ENCODE data around the gene CCDC8.

The CCDC8 gene

GRCh38 chr19:46371371-46371901 is 41.9 kb downstream of the CCDC8 start:
- no peak overlapping the region for H3K23ac ChIP-seq (ENCODE audit: low read length in 2 of 2)
- H3K14ac ChIP-seq (ENCODE audit: low read length in 2 of 2), result no peak overlapping the region
- H4K91ac ChIP-seq (ENCODE audit: low read length), result no peak overlapping the region

GRCh38 chr19:46369817-46370216 is 43.5 kb downstream of the CCDC8 start:
- Histone ChIP-seq H4K91ac (ENCODE audit: low read length) (no peak overlapping the region), H3K4me3 (ENCODE audit: insufficient read depth in 1 of 2, low read depth in 1 of 2, low read length in 2 of 2) (no peak overlapping the region), H3K9me3 (ENCODE audit: control insufficient read depth, low read length) (no peaks in the 10 kb centered on the region), H3K14ac (ENCODE audit: low read length in 2 of 2) (no peak overlapping the region), H3K4ac (ENCODE audit: low read depth in 1 of 2, low read length in 2 of 2) (no peak overlapping the region), H3K36me3 (ENCODE audit: control insufficient read depth in 1 of 2, insufficient read depth in 2 of 2, low read depth in 1 of 2, low read length in 2 of 2) (peaks cover 40 to 47% of the 10 kb centered on the region in 2 experiments), H3K79me1 (replicated peaks; ENCODE audit: low read length, poor library complexity, severe bottlenecking) (peaks cover 24% of the 10 kb centered on the region), H2BK120ac (ENCODE audit: low read depth, low read length) (no peak overlapping the region), H2AFZ (ENCODE audit: low read depth, low read length) (no peak overlapping the region), H3K18ac (ENCODE audit: low read depth in 1 of 2, low read length in 2 of 2) (no peak overlapping the region), H3K4me1 (ENCODE audit: control insufficient read depth, insufficient read depth, low read depth, low read length) (peaks cover 41% of the 10 kb centered on the region), H3K4me2 (ENCODE audit: low read length, poor library complexity, severe bottlenecking) (no peak overlapping the region), H3K27ac (ENCODE audit: low read length, poor library complexity, severe bottlenecking) (no peak overlapping the region), H2BK15ac (ENCODE audit: low read depth, poor library complexity, severe bottlenecking) (no peak overlapping the region), H2BK5ac (ENCODE audit: low read depth, low read length, poor library complexity, severe bottlenecking) (no peak overlapping the region), H3K9ac (ENCODE audit: low read length) (no peak overlapping the region), H2BK12ac (ENCODE audit: low read length in 2 of 2) (no peak overlapping the region), H4K8ac (ENCODE audit: low read length) (no peak overlapping the region), H2AK5ac (ENCODE audit: low read length, severe bottlenecking) (no peak overlapping the region), H3K27me3 (ENCODE audit: control insufficient read depth in 1 of 2, insufficient read depth in 1 of 2, low read length in 2 of 2) (no peaks in the 10 kb centered on the region), H3K23ac (ENCODE audit: low read length in 2 of 2) (no peak overlapping the region)
- no peak for DNase-seq
- WGBS, result 100% methylated on average over 3 of the region's 7 CpGs

More at GRCh38 chr19:46371371-46371901, 41.9 kb downstream of the CCDC8 start:
- Histone ChIP-seq H2BK15ac (ENCODE audit: low read depth, poor library complexity, severe bottlenecking) (no peak overlapping the region), H3K4me2 (ENCODE audit: low read length, poor library complexity, severe bottlenecking) (no peak overlapping the region), H3K79me1 (replicated peaks; ENCODE audit: low read length, poor library complexity, severe bottlenecking) (peaks cover 32% of the 10 kb centered on the region), H3K4ac (ENCODE audit: low read depth in 1 of 2, low read length in 2 of 2) (no peak overlapping the region), H3K9me3 (ENCODE audit: control insufficient read depth, low read length) (no peaks in the 10 kb centered on the region), H3K27me3 (ENCODE audit: control insufficient read depth in 1 of 2, insufficient read depth in 1 of 2, low read length in 2 of 2) (no peaks in the 10 kb centered on the region), H4K8ac (ENCODE audit: low read length) (no peak overlapping the region), H2BK5ac (ENCODE audit: low read depth, low read length, poor library complexity, severe bottlenecking) (no peak overlapping the region), H2AK5ac (ENCODE audit: low read length, severe bottlenecking) (no peak overlapping the region), H2AFZ (ENCODE audit: low read depth, low read length) (no peak overlapping the region), H3K36me3 (ENCODE audit: control insufficient read depth in 1 of 2, insufficient read depth in 2 of 2, low read depth in 1 of 2, low read length in 2 of 2) (peaks cover 40 to 45% of the 10 kb centered on the region in 2 experiments), H3K4me1 (ENCODE audit: control insufficient read depth, insufficient read depth, low read depth, low read length) (peaks cover 41% of the 10 kb centered on the region), H3K4me3 (ENCODE audit: insufficient read depth in 1 of 2, low read depth in 1 of 2, low read length in 2 of 2) (no peak overlapping the region), H3K18ac (ENCODE audit: low read depth in 1 of 2, low read length in 2 of 2) (peak overlapping the region in 1 of 2 experiments; percentile 8), H3K27ac (ENCODE audit: low read length, poor library complexity, severe bottlenecking) (peak overlapping the region; percentile 57), H3K9ac (ENCODE audit: low read length) (peak overlapping the region; percentile 72), H2BK12ac (ENCODE audit: low read length in 2 of 2) (no peak overlapping the region), H2BK120ac (ENCODE audit: low read depth, low read length) (no peak overlapping the region)
- WGBS, result 78% methylated on average over 10 of the region's 10 CpGs
- no peak for DNase-seq

GRCh38 chr19:46368116-46368515 is 45.2 kb downstream of the CCDC8 start:
- H2BK12ac ChIP-seq (ENCODE audit: low read length in 2 of 2), result no peak overlapping the region
- DNase-seq, result no peak
- H2AFZ ChIP-seq (ENCODE audit: low read depth, low read length), result no peak overlapping the region
- H3K18ac ChIP-seq (ENCODE audit: low read depth in 1 of 2, low read length in 2 of 2), result no peak overlapping the region
- H4K8ac ChIP-seq (ENCODE audit: low read length), result no peak overlapping the region
- peaks cover 19% of the 10 kb centered on the region for H3K79me1 ChIP-seq (replicated peaks; ENCODE audit: low read length, poor library complexity, severe bottlenecking)
- H3K27me3 ChIP-seq (ENCODE audit: control insufficient read depth in 1 of 2, insufficient read depth in 1 of 2, low read length in 2 of 2), result no peaks in the 10 kb centered on the region
- no peak overlapping the region for H3K4me2 ChIP-seq (ENCODE audit: low read length, poor library complexity, severe bottlenecking)
- no peak overlapping the region for H3K4me3 ChIP-seq (ENCODE audit: insufficient read depth in 1 of 2, low read depth in 1 of 2, low read length in 2 of 2)
- H3K9me3 ChIP-seq (ENCODE audit: control insufficient read depth, low read length), result no peaks in the 10 kb centered on the region
- H3K27ac ChIP-seq (ENCODE audit: low read length, poor library complexity, severe bottlenecking), result no peak overlapping the region
- no peak overlapping the region for H2BK120ac ChIP-seq (ENCODE audit: low read depth, low read length)
- no peak overlapping the region for H3K9ac ChIP-seq (ENCODE audit: low read length)
- no peak overlapping the region for H4K91ac ChIP-seq (ENCODE audit: low read length)
- H2AK5ac ChIP-seq (ENCODE audit: low read length, severe bottlenecking), result no peak overlapping the region
- WGBS, result 93% methylated on average over 7 of the region's 7 CpGs
- no peak overlapping the region for H2BK5ac ChIP-seq (ENCODE audit: low read depth, low read length, poor library complexity, severe bottlenecking)
- H3K4ac ChIP-seq (ENCODE audit: low read depth in 1 of 2, low read length in 2 of 2), result no peak overlapping the region
- peak overlapping the region in 1 of 2 experiments; percentile 53 for H3K14ac ChIP-seq (ENCODE audit: low read length in 2 of 2)
- peaks cover 30% of the 10 kb centered on the region for H3K4me1 ChIP-seq (ENCODE audit: control insufficient read depth, insufficient read depth, low read depth, low read length)
- no peak overlapping the region for H3K23ac ChIP-seq (ENCODE audit: low read length in 2 of 2)
- peaks cover 36 to 59% of the 10 kb centered on the region in 2 experiments for H3K36me3 ChIP-seq (ENCODE audit: control insufficient read depth in 1 of 2, insufficient read depth in 2 of 2, low read depth in 1 of 2, low read length in 2 of 2)
- no peak overlapping the region for H2BK15ac ChIP-seq (ENCODE audit: low read depth, poor library complexity, severe bottlenecking)

GRCh38 chr19:46367426-46367825 is 45.9 kb downstream of the CCDC8 start:
- no peak overlapping the region for H4K91ac ChIP-seq (ENCODE audit: low read length)
- H3K14ac ChIP-seq (ENCODE audit: low read length in 2 of 2), result no peak overlapping the region
- no peaks in the 10 kb centered on the region for H3K27me3 ChIP-seq (ENCODE audit: control insufficient read depth in 1 of 2, insufficient read depth in 1 of 2, low read length in 2 of 2)
- H3K23ac ChIP-seq (ENCODE audit: low read length in 2 of 2), result peak overlapping the region in 1 of 2 experiments; percentile 28
- 99% methylated on average over 3 of the region's 5 CpGs for WGBS
- H3K4me3 ChIP-seq (ENCODE audit: insufficient read depth in 1 of 2, low read depth in 1 of 2, low read length in 2 of 2), result no peak overlapping the region
- H3K4ac ChIP-seq (ENCODE audit: low read depth in 1 of 2, low read length in 2 of 2), result no peak overlapping the region
- no peak overlapping the region for H3K4me2 ChIP-seq (ENCODE audit: low read length, poor library complexity, severe bottlenecking)
- H2BK5ac ChIP-seq (ENCODE audit: low read depth, low read length, poor library complexity, severe bottlenecking), result no peak overlapping the region
- H2BK12ac ChIP-seq (ENCODE audit: low read length in 2 of 2), result no peak overlapping the region
- H3K9ac ChIP-seq (ENCODE audit: low read length), result no peak overlapping the region
- no peak overlapping the region for H2BK120ac ChIP-seq (ENCODE audit: low read depth, low read length)
- peaks cover 36 to 59% of the 10 kb centered on the region in 2 experiments for H3K36me3 ChIP-seq (ENCODE audit: control insufficient read depth in 1 of 2, insufficient read depth in 2 of 2, low read depth in 1 of 2, low read length in 2 of 2)
- H2BK15ac ChIP-seq (ENCODE audit: low read depth, poor library complexity, severe bottlenecking), result no peak overlapping the region
- peak overlapping the region; percentile 31 for H2AK5ac ChIP-seq (ENCODE audit: low read length, severe bottlenecking)
- no peak overlapping the region for H2AFZ ChIP-seq (ENCODE audit: low read depth, low read length)
- H3K9me3 ChIP-seq (ENCODE audit: control insufficient read depth, low read length), result no peaks in the 10 kb centered on the region
- peaks cover 19% of the 10 kb centered on the region for H3K79me1 ChIP-seq (replicated peaks; ENCODE audit: low read length, poor library complexity, severe bottlenecking)
- H3K18ac ChIP-seq (ENCODE audit: low read depth in 1 of 2, low read length in 2 of 2), result no peak overlapping the region
- H3K27ac ChIP-seq (ENCODE audit: low read length, poor library complexity, severe bottlenecking), result no peak overlapping the region
- peaks cover 25% of the 10 kb centered on the region for H3K4me1 ChIP-seq (ENCODE audit: control insufficient read depth, insufficient read depth, low read depth, low read length)
- H4K8ac ChIP-seq (ENCODE audit: low read length), result no peak overlapping the region
- DNase-seq, result no peak

Data from mesenchymal stem cell (in vitro differentiated cells and primary cell).